ENCODE data around the gene ACTN1.

The ACTN1 gene

DNA sequence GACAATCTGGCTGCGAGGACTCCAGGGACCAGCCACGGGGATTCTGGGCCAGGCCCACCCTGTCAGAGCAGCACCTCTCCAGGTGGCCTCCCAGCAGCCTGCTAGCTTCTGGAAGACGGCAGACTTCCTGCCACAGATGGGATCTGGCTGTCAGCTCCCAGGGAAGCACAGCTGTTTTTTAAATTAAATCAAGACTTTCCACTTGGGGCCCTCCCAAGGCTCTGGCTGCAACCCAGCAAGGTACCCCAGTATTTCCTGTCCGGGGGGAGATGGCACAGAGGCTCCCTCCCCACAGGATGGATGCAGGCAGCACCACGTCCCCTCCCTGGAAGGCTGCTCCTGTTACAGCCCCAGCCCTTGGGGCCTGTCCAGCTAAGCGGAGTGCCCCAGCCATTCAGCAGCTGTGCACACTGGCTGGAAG, 56.9 kb downstream of the ACTN1 start:
- FAIRE-seq, result no peak
- DNase-seq (ENCODE audit: insufficient read length, low spot score), result no peak

DNA sequence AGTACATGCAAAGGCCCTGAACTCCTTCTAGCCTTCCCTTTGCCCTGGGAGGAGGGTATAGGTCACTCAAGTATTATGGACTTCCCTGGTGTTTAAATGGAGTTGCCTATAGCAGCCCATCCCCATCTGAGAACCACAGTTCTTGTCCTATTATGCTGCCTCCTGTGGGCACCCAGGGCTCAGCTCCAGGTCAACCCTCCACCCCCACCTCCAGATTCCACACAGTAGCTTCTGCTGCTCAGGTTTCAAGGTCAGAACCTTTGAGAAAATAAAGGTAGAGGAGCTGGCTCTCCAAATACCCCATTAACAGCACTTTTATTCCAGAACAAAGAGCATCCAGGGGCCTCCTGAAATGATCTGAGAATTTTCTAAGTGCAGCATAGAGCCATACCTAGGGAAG, 57.4 kb downstream of the ACTN1 start:
- peak; percentile 86 for FAIRE-seq
- DNase-seq (ENCODE audit: insufficient read length, low spot score), result no peak

- DNase-seq (ENCODE audit: insufficient read length, low spot score) (no peak), FAIRE-seq (peak; percentile 90)
Observed at GRCh38 chr14:68921049-68921448, 58.1 kb downstream of the ACTN1 start.

DNA sequence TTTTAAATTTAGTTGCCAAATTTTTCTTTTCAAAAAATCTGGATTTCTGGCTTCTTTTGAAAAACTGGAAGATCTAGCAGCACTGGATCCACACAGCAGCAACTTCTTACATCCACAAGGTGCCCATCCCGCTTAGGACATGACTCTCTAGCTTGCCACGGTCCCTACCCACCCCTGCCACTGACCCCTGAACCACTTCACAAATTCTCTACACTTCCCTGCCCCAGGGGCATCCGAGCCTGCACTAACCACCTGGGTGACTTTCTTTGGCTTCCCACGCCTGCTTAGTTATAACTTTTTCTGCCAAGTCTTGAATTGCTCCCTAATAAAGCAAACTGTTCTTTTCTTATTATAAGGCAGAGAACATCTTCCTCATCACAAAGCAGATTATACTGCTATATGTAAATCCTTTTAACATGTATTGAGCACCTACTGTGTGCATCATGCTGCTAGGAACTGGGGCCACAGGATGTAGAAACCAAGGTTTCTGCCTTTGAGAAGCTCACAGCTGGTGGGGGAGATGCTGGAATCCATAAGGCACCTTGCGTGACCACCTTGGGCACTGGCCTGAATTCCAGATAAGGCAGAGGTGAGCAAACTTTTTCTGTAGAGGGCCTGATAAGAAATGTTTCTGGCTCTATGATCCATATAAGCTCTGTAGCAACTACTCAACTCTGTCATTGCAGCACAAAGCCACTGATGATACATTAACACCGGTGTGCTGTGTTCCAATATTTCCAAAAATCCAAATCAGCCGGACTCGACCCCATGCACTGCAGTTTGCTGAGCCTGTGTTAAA, 59.8 kb downstream of the ACTN1 start:
- no peak for FAIRE-seq
- DNase-seq (ENCODE audit: insufficient read length, low spot score), result no peak

DNA sequence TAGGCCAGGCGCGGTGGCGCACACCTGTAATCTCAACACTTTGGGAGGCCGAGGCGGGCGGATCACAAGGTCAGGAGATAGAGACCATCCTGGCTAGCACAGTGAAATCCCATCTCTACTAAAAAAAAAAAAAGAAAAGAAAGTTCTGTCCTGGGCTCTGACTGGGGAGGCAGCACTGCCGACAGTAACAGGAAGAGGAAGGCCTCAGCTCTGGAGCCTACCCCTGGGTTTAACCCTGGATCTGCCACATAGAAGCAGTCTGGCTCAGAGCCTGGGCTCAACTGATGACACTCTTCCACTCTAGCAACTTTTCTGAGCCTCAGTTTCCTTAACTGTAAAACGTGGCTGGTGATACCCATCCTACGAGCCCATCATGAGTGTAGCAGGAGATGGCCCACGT, 60.5 kb downstream of the ACTN1 start:
- DNase-seq (ENCODE audit: insufficient read length, low spot score) (no peak), FAIRE-seq (no peak)

GRCh38 chr14:68916358-68916941, 62.7 kb downstream of the ACTN1 start:
- FAIRE-seq (peak; percentile 82), DNase-seq (ENCODE audit: insufficient read length, low spot score) (no peak)

DNA sequence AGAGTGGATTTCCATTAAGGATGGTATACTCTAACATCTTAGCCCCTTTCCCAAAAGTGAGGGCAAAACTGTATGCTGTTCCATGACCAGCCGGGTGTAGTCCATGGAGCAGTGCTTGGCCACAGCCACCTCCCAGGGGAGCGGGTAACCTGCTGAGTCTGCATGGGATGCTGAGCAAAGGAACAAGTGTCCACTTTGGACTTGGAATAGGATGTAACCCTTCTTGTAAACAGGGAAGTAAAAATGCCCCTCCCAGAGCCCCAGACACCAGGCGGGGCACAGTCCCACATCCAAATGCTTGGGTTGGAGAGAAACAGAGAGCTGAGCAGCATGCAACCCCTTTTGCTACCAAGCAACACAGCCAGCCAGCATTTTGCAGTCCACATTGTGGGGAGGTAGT, 65.6 kb downstream of the ACTN1 start:
- no peak for FAIRE-seq

GRCh38 chr14:68911594-68912227, 67.4 kb downstream of the ACTN1 start:
- peak; percentile 99 for DNase-seq (ENCODE audit: insufficient read length, low spot score)
- FAIRE-seq, result peak; percentile 97

More for the DNA sequence above, 65.6 kb downstream of the ACTN1 start:
- no peak for DNase-seq (ENCODE audit: insufficient read length, low spot score)

- FAIRE-seq (peak; percentile 44), DNase-seq (ENCODE audit: insufficient read length, low spot score) (no peak)
Observed at GRCh38 chr14:68910540-68910939, 68.6 kb downstream of the ACTN1 start.

- DNase-seq (ENCODE audit: insufficient read length, low spot score) (no peak), FAIRE-seq (peak; percentile 82)
Observed at GRCh38 chr14:68908803-68909202, 70.3 kb downstream of the ACTN1 start.

GRCh38 chr14:68908201-68908600, 70.9 kb downstream of the ACTN1 start:
- no peak for DNase-seq (ENCODE audit: insufficient read length, low spot score)
- peak; percentile 59 for FAIRE-seq

DNA sequence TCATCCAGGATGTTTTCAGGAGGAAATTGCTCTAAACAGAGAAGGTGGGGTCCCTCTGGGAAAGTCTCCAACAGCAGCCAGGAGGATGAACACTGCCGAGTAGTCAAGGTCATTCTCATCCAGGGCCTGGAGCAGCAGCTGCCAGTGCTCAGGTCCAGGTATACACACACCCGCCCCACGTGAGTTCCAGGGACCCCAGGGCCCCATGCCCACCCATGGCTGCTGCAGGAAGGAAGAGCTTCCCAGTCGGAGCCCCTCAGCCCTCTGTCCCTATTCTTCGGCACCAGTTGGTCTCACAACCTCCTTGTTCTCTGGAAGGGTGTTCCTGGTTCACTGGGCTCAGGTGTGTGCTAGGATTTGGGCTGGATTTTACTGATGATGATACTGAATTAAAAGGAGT, 72.7 kb downstream of the ACTN1 start:
- FAIRE-seq (peak; percentile 40), DNase-seq (ENCODE audit: insufficient read length, low spot score) (no peak)

- peak; percentile 98 for FAIRE-seq
Observed at GRCh38 chr14:68905107-68905895, 73.8 kb downstream of the ACTN1 start.

GRCh38 chr14:68902357-68902756, 76.7 kb downstream of the ACTN1 start:
- FAIRE-seq, result no peak
- DNase-seq (ENCODE audit: insufficient read length, low spot score), result no peak

More at GRCh38 chr14:68905107-68905895, 73.8 kb downstream of the ACTN1 start:
- no peak for DNase-seq (ENCODE audit: insufficient read length, low spot score)

DNA sequence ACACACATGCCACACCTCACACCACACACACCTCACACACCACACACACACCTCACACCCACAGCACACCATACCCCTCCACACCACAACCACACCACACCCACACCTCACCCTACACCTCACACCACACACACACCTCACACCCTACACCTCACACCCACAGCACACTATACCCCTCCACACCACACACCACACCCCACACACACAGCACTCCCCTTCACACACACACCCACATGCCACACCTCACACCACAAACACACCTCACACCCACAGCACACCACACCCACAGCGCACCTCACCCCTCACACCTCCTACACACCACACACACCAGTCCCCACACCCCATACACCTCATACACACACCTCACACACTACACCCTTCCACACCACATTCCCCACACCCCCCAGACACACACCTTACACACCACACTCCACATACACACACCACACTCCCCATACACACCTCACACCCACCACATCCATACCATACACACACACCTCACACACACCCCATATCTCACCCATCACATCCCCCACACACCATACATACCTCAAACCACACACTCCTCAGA, 80.0 kb downstream of the ACTN1 start:
- DNase-seq (ENCODE audit: insufficient read length, low spot score) (no peak), FAIRE-seq (peak; percentile 100)

- DNase-seq (ENCODE audit: insufficient read length, low spot score) (no peak), FAIRE-seq (no peak)
Observed at GRCh38 chr14:68898248-68899032, 80.7 kb downstream of the ACTN1 start.

DNA sequence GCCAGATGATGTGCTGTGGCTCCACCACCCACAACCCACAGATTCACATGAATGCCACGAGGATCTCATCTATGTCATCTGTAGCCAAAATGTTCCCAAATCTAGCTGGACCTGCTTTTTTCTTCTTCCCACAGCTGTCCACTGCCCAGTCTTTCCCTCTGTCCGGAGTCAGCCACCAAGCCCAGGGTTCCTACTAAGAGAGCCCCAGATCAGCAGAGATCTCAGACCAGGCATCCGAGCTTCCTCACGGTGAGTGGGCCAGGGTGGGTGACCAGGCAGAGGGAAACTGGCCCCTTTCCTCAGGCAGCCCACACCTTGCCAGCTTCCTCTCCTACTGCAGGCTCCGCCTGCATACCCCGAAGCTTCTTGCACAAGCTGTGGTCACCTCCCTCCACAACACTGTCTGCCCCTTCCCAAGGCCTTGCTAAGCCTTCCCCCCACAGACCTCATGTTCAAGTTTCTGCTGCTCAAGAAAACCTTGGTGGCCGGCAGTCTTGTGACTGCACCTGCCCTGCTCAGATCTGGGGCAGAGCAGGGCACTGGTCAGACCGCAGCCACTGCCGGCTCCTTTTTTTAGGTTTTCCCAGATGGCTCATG, 81.4 kb downstream of the ACTN1 start:
- FAIRE-seq (no peak), DNase-seq (ENCODE audit: insufficient read length, low spot score) (no peak)

GRCh38 chr14:68896132-68896531, 83.0 kb downstream of the ACTN1 start:
- no peak for DNase-seq (ENCODE audit: insufficient read length, low spot score)
- peak; percentile 59 for FAIRE-seq

Data from HTR-8/SVneo (cell line).